GM18511 (cell line): ENCODE measurements around the gene KRI1.

Experiments
- ATAC-seq: cut with Tn5 transposase; IDR thresholded peaks from one replicate; pipeline ENCODE4 v1.9.1; 2021; ENCODE audit warnings: mild to moderate bottlenecking, moderate library complexity; ENCODE audit not compliant: unreplicated experiment

The KRI1 gene

DNA sequence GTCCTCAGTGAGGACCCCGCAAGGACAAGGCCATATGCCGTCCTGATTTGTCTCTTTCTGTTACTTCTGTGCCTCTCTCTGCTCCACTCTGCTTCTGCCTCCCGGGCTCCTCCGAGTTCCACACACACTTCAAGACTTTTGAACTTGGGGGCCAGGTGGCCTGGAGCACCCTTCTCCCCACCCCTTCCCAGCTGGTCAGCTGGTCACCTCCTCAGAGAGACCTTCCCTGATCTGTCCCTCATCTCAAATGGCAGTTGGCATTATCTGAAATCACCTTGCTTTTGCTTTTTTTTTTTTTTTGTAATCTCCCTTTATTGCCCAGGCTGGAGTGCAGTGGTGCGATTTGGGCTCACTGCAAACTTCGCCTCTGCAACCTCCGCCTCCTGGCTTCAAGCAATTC is 46.4 kb downstream of the KRI1 start:
- no peak for ATAC-seq

DNA sequence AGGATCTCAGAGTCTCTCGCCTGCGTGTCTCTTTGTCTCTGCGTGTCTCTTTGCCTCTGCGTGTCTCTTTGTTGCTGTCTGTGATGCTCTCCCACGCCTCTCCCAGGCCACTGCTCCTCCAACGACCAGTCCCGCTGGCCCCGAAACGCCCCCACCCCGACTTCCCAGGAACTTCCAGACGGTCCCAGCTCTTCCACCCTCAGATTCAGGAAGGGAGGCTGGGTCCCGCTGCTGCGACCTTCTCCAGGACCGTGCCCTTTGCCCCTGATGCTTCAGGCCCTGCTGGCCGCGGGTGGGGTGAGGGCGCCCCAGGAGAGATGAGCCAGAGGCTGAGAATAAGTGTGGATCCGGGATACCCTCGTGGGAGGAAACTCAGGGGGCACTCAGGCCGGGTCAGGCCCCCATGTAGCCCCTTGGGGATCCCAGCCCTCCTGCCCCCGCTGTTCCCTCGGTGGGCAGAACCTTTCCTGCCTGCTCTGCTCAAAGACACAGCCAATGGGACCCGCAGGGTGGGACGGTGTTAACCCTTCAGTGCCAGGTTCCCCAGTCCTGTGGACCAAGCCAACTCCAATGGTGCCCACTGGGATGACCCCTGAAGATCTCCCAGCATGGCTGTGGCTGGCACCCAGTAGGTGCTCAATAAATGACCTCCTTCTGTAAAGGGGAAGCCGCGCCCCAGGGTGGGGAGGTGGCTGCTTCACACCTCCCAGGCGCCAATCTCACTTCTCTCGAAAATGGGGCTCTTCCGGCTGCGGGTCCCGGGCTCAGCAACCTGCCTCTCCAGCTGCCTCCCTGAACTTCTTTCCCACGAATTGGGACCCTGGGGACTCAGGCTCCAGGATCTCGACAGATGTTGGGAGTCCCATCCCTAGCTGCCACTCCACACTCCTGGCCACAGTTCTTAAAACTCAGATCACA is 47.1 kb downstream of the KRI1 start:
- no peak for ATAC-seq

DNA sequence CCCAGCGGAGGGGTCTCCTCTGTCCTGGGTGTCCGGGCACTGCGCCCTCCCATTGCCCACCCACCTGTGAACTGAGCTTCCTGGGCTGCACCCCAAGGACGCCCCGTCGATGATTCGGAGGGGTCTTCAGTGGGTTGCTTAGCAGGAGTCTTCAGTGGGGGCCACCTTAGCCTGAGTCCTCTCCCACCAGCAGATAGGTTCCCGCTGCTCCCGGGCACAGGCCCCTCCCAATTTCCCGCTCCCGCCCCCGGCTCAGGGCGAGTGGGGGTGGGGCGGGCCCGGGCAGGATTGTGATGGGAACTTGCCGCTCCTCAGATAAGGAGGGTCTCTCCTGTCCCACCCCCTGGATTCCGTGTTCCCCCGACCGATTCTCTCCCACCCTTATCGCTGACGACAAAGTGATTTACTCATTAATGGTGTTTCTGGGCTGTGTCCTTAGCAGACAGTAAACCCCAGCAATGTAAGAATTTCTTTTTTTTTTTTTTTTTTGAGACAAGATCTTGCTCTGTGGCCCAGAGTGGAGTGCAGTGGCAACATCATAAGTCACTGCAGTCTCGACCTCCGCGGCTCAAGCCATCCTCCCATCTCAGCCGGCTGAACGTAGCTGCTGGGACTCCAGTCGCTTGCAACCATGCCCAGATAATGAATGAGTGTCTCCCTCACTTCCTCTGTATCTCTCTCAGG is 47.9 kb downstream of the KRI1 start:
- no peak for ATAC-seq

DNA sequence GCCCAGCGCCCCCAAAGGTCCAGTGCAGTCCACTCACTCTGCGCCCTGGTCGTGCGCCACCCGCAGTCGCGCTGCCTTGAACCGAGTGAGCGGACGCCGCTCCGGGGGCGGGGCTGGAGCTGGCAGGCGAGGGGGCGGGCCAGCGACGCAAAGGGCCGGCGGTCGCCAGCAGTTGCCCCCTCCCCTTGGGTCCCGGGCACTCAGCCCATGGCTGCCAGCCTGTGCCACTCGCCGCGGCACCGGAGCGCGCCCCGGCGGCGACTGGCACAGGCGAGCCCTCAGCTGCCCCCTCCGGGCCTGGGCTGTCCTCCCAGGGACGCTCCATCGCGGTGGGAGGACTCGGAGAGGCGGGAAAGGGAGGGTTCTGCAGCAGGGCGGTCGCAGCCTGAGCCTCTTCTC is 48.5 kb downstream of the KRI1 start, which contains the start of gene S1PR5:
Gene S1PR5 (minus strand): TSS at position 87 of the 399 bp plus-strand sequence. CDS start 2,436 bp downstream, outside the sequence.
- no peak for ATAC-seq

DNA sequence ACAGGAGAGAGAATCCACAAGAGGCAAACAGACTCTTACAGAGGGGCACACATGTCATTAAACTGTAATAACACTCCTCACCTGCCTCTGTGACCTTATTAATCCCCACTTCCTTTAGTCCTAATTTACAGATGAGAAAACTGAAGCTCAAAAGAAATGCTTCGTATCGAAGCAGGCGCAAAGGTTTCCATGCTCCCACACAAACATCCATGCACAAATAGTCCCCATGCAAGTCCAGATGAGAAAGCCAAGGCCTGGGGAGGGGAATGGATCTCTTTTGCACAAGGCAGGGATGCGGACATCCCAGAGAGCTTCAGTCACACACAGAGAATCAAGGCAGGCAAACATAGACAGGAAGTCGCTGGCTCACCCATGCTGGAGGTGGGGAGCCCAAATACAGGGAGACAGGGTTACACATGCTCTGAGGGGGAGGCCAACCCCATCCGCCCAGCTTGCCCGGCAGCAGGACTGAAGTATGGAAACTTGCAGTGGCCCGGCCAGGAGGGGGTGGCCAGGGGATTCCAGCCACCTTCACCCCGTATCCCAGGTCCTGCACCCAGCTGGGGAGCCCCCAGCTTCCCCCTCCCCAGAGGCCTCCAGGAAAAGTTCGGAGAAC is 49.0 kb downstream of the KRI1 start:
- no peak for ATAC-seq

DNA sequence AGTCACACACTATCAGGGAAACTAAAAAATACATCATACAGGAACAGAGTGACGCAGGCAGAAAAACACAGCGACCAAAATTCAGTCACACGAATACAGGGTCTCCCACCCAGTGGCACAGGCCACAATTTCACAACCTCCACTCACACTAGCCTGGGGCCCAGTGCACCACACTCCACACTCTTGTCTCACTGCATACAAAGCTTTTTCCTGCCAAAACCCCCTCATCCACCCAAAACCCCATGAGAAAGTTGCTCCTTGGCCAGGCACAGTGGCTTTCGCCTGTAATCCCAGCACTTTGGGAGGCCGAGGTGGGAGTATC is 49.8 kb downstream of the KRI1 start:
- ATAC-seq, result no peak

DNA sequence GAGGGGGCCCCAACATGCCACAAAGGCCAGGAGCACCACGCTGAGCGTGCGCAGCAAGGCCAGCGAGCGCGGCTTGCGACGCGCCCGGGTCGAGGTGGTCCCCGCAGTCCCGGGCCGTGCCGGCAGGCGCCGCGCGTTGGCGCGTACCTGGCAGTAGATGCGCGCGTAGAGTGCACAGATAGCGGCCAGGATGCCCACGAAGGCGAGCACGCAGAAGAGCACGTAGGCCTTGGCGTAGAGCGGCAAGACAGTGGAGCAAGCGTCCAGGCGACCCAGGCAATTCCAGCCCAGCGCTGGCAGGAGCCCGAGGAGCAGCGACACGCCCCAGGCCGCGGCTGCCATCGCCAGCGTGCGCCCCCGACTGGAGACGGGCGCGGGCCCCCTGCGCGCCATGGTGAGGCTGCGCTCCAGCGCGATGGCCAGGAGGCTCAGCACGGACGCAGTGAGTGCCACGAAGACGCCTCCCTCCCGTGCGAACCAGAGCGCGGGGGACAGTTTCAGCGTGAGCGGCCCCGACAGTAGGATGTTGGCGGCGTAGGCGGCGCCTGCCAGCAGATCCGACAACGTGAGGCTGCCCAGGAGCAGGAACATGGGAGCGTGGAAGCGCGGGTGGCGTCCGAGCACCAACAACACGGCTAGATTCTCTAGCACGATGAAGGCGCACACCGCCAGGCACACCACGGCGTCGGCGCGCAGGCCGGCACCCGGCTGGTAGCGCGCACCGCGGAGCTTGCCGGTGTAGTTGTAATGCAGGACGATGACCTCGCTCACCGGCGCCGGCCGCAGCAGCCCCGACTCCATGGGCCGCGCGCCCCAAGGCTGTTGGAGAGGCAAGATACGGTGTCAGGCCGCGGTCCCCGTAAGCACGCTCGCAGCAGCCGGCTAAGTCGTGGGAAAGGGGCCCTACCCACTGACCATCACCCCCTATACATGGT is 51.3 kb downstream of the KRI1 start:
- ATAC-seq, result no peak

DNA sequence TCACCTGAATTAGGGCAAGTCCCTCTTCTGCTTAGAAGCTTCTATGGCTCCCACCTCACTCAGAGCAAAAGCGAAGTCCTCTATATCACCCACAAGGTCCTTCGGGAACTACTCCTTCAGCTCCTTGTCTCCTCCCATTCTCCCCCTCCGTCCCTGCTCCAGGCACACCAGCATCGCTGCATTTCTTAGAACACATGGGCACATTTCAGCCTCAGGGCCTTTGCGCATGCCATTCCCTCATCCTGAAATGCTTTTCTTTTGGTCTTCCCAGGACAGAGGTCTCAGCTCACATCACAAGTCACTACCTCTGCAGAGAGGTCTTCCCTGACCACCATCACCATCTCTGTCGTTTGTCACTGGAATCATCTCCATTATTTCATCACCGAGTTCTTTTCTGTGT is 52.6 kb downstream of the KRI1 start:
- no peak for ATAC-seq

DNA sequence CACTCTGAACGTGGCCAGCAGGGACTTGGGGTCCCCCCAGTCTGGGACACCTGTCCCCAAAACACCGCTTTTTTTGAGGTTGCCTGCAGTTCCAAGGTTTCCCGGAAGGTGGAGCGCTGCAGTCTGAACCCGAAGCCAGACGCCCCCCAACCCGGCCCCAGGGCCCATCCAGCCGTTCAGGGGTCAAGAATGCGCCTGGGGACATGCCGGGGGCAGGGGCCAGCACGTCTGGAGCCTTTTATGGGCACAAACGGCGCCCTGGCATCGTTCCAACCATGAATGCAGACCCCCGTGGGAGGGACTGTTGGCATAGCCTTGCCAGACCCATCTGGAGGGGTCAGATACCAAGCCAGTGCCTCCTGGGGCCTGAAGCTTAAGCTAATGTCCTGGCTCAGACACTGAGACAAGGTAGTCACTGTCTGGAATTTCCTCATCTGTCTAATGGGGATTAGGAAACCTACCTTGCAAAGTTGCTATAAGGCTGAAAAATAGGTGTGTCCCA is 55.5 kb downstream of the KRI1 start:
- no peak for ATAC-seq

DNA sequence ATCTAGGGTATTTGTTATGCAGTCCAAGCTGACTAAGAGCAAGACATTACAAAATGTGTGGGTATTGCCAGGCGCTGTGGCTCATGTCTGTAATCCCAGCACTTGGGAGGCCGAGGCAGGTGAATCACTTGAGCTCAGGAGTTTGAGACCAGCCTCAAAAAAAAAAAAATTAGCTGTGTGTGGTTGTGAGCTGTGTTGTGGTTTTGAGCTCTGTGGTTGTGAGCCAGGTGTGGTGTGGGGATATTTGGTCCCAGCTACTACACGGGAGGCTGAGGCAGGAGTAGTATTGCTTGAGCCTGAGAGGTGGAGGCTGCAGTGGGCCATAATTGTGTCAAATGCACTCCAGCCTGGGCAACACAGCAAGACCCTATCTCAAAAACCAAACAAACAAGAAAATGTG is 57.1 kb downstream of the KRI1 start:
- ATAC-seq, result no peak

DNA sequence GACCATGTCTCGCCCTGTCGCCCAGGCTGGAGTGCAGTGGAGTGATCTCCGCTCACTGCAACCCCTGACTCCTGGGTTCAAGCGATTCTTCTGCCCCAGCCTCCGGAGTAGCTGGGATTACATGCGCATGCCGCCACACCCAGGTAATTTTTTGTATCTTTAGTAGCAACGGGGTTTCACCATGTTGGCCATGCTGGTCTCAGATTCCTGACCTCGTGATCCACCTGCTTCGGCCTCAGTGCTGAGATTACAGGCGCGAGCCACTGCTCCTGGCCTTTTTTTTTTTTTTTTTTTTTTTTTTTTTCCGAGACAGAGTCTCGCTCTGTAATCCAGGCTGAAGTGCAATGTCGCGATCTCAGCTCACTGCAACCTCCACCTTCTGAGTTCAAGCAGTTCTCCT is 57.8 kb downstream of the KRI1 start:
- no peak for ATAC-seq

DNA sequence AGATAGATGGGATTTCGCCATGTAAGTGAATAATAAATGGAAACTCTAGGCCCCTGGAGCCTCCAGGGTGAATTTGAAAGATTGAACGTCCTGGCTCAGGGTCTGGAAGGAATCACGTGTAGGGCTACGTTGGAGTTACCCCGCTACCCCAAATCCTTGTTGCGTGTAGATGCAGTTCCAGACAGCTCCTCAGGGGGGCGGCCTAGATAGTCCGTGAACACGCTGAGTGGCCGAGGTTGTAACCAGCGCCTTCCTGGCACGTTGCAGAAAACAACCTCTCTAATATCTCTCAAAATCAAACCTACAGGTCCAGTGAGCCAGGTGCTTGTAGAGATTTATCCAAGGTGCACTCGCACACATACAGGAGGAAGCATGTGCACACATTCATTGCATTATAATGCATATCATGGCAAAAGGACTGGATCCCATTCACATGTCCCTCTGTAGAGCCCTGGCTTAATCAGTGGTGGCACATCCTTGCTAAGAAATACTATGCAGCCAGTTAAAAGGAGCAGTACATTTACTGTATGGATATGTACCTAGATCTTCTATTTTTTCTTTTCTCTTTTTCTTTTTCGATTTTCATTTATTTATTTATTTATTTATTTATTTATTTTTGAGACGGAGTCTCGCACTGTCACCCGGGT is 60.1 kb downstream of the KRI1 start:
- ATAC-seq, result no peak
